A673 (cell line): ENCODE results near the gene DSCAM. TPM values are rescaled to one million over a fixed set of nuclear protein-coding genes. Genes with fewer than 3 reads are reported as not detected.

ENCODE experiments used
- BruUV-seq: library from RNA; stranded (reverse); fragments of 400-500 nt; replicated peaks from 2 replicates; lab custom pipeline; 2021; lab: Mats Ljungman, UMichigan
- CTCF ChIA-PET: fragments of 300-600 bp; sonication (Branson Sonifier 250); formaldehyde crosslinking; loops from one replicate; lab custom pipeline; 2022; ENCODE audit warnings: antibody characterized with exemption; lab: Charles Lee
- POLR2A ChIA-PET: fragments of 300-600 bp; sonication (Branson Sonifier 250); formaldehyde crosslinking; loops from one replicate; lab custom pipeline; 2022; ENCODE audit warnings: antibody characterized with exemption; ENCODE audit not compliant: low non-redundant PET; lab: Charles Lee
- DNase-seq: peaks from one replicate; pipeline ENCODE4 v3.0.0-alpha.2; 2015; ENCODE audit warnings: low spot score
- H3K27ac ChIP-seq: fragments of 200-600 bp; sonication (generic); 2 replicates; pipeline ENCODE4 v1.5.1; 2016; ENCODE audit warnings: mixed run types, low read depth, mild to moderate bottlenecking, mixed read lengths, antibody characterized with exemption, low read length; ENCODE audit not compliant: poor library complexity, severe bottlenecking
- H3K27me3 ChIP-seq: fragments of 200-600 bp; sonication (generic); replicated peaks from 2 replicates; pipeline ENCODE4 v1.6.1; 2017; ENCODE audit warnings: mixed run types, low read depth, mild to moderate bottlenecking, mixed read lengths, antibody characterized with exemption, low read length; ENCODE audit not compliant: insufficient read depth, poor library complexity
- H3K36me3 ChIP-seq: fragments of 200-600 bp; sonication (generic); 2 replicates; pipeline ENCODE4 v1.6.1; 2016; ENCODE audit warnings: mixed run types, mild to moderate bottlenecking, mixed read lengths, antibody characterized with exemption, low read length; ENCODE audit not compliant: insufficient read depth, poor library complexity, severe bottlenecking
- H3K4me1 ChIP-seq: fragments of 200-600 bp; sonication (generic); 2 replicates; pipeline ENCODE4 v1.6.1; 2017; ENCODE audit warnings: mixed run types, mild to moderate bottlenecking, mixed read lengths, antibody characterized with exemption, low read length; ENCODE audit not compliant: insufficient read depth, poor library complexity, severe bottlenecking
- H3K4me3 ChIP-seq: fragments of 200-600 bp; sonication (generic); 2 replicates; pipeline ENCODE4 v1.5.1; 2016; ENCODE audit warnings: low read depth, mixed run types, mild to moderate bottlenecking, mixed read lengths, low read length; ENCODE audit not compliant: poor library complexity, severe bottlenecking
- H3K9me3 ChIP-seq: fragments of 200-600 bp; sonication (generic); 2 replicates; pipeline ENCODE4 v1.6.1; 2016; ENCODE audit warnings: mixed run types, low read depth, mild to moderate bottlenecking, mixed read lengths, antibody characterized with exemption, low read length; ENCODE audit not compliant: poor library complexity, severe bottlenecking
- CTCF ChIP-seq: fragments of 300-800, 200-600 bp; sonication (generic); conservative IDR thresholded peaks from 2 replicates; pipeline ENCODE4 v1.5.1; 2017; ENCODE audit warnings: low read depth, mild to moderate bottlenecking, antibody characterized with exemption, low read length, moderate library complexity, mixed read lengths
- EZH2 ChIP-seq: fragments of 200-600 bp; sonication (generic); IDR thresholded peaks from 2 replicates; pipeline ENCODE4 v1.6.1; 2017; ENCODE audit warnings: borderline replicate concordance, low read depth, mild to moderate bottlenecking, mixed read lengths, antibody characterized with exemption, low read length; ENCODE audit not compliant: poor library complexity, severe bottlenecking
- intact Hi-C: fragments of 100-400 bp; cut with micrococcal nuclease; formaldehyde crosslinking; loops from one replicate; pipeline ENCODE4 v1.10.0; 2022; ENCODE audit not compliant: unreplicated experiment
- total RNA-seq: library from RNA; stranded (reverse); gene quantifications from 2 replicates; pipeline ENCODE4 v1.2.3, GENCODE V29; 2021

DSCAM gene
- total RNA-seq, 1 experiment from 2014 or later, result not detected

- POLR2A ChIA-PET, result no interaction called here
- H3K36me3 ChIP-seq, result no peaks in the 10 kb centered on the region
- H3K27me3 ChIP-seq, result peaks cover 16% of the 10 kb centered on the region
- TF ChIP-seq EZH2 (no peak), CTCF (no peak)
- H3K4me1 ChIP-seq, result no peaks in the 10 kb centered on the region
- no TSS peak for BruUV-seq
- CTCF ChIA-PET, result no interaction called here
- no peak overlapping the region for H3K27ac ChIP-seq
- H3K9me3 ChIP-seq, result peaks cover 17% of the 10 kb centered on the region
- intact Hi-C loops, result no loop called here
- no peak for DNase-seq
- H3K4me3 ChIP-seq, result no peak overlapping the region
These were observed 1.4 kb downstream of the DSCAM start for GRCh38 chr21:40845441-40845995.

GRCh38 chr21:40844935-40845334 is 2.0 kb downstream of the DSCAM start:
- H3K9me3 ChIP-seq, result peaks cover 17% of the 10 kb centered on the region
- no TSS peak for BruUV-seq
- H3K36me3 ChIP-seq, result no peaks in the 10 kb centered on the region
- H3K4me3 ChIP-seq, result no peak overlapping the region
- DNase-seq, result no peak
- H3K27ac ChIP-seq, result no peak overlapping the region
- ChIA-PET POLR2A (no interaction called here), CTCF (no interaction called here)
- intact Hi-C loops, result no loop called here
- no peaks in the 10 kb centered on the region for H3K4me1 ChIP-seq
- peaks cover 16% of the 10 kb centered on the region for H3K27me3 ChIP-seq
- TF ChIP-seq EZH2 (no peak), CTCF (no peak)

- Histone ChIP-seq H3K9me3 (peaks cover 31% of the 10 kb centered on the region), H3K27me3 (peaks cover 11% of the 10 kb centered on the region), H3K36me3 (no peaks in the 10 kb centered on the region), H3K27ac (no peak overlapping the region), H3K4me3 (no peak overlapping the region), H3K4me1 (no peaks in the 10 kb centered on the region)
- POLR2A ChIA-PET, result no interaction called here
- intact Hi-C loops, result no loop called here
- DNase-seq, result no peak
- BruUV-seq, result no TSS peak
- CTCF ChIA-PET, result no interaction called here
- TF ChIP-seq EZH2, result no peak
- TF ChIP-seq CTCF, result no peak
These were observed 4.8 kb downstream of the DSCAM start for GRCh38 chr21:40842197-40842552.
